Activated naive CD8-positive, alpha-beta T cell treated with anti-CD3 and anti-CD28 coated beads, Interleukin-2, amount 50 U/mL, for 24 hours (primary cell): Measurements from ENCODE around the gene SARS1.
"Not testable (repeated sequence)": the region's sequence is repeated elsewhere in the genome, so short reads cannot be mapped to it uniquely, and the experiment has no call there.

Source experiments
- ATAC-seq: fragments of 150-1000 bp; cut with Tn5 transposase; one replicate; pipeline ENCODE4 v1.10.0; 2021
- DNase-seq: peaks from one replicate; pipeline ENCODE4 v3.0.0; 2021
- H3K27ac Mint-ChIP-seq: one replicate; pipeline ENCODE4 v1.8.0; 2021; ENCODE audit warnings: mild to moderate bottlenecking, mixed read lengths
- H3K27me3 Mint-ChIP-seq: one replicate; pipeline ENCODE4 v1.8.0; 2021; ENCODE audit warnings: mixed read lengths
- H3K36me3 Mint-ChIP-seq: one replicate; pipeline ENCODE4 v1.8.0; 2021; ENCODE audit warnings: low read depth, mixed read lengths
- H3K4me1 Mint-ChIP-seq: one replicate; pipeline ENCODE4 v1.8.0; 2021; ENCODE audit warnings: mixed read lengths
- H3K4me3 Mint-ChIP-seq: one replicate; pipeline ENCODE4 v1.8.0; 2021; ENCODE audit warnings: mild to moderate bottlenecking, moderate library complexity, mixed read lengths
- H3K9me3 Mint-ChIP-seq: one replicate; pipeline ENCODE4 v1.8.0; 2021; ENCODE audit warnings: mixed read lengths

Gene SARS1

GRCh38 chr1:109213824-109214693 is at the start of gene SARS1:
SARS1 (plus strand) TSS chr1:109213918; CDS start chr1:109213993, 75 bp downstream.
- Mint-ChIP-seq H3K36me3 (peaks cover 37% of the 10 kb centered on the region), H3K4me3 (peak within 1 kb of the TSS; percentile 99), H3K4me1 (peaks cover 40% of the 10 kb centered on the region), H3K9me3 (no peaks in the 10 kb centered on the region), H3K27me3 (no peaks in the 10 kb centered on the region), H3K27ac (peak within 1 kb of the TSS; percentile 94)
- ATAC-seq (peak; percentile 89), DNase-seq (peak; percentile 90)

- peaks cover 2% of the 10 kb centered on the region for H3K36me3 Mint-ChIP-seq
- no peaks in the 10 kb centered on the region for H3K27me3 Mint-ChIP-seq
- ATAC-seq = no peak
- H3K4me3 Mint-ChIP-seq = no peak overlapping the region
- DNase-seq = no peak
- peaks cover 17% of the 10 kb centered on the region for H3K4me1 Mint-ChIP-seq
- no peak overlapping the region for H3K27ac Mint-ChIP-seq
- no peaks in the 10 kb centered on the region for H3K9me3 Mint-ChIP-seq
Measured at GRCh38 chr1:109164538-109164937, 49.2 kb upstream of the SARS1 start.

GRCh38 chr1:109167001-109167506 is 46.7 kb upstream of the SARS1 start:
- Mint-ChIP-seq H3K4me1 (peaks cover 10% of the 10 kb centered on the region), H3K27me3 (no peaks in the 10 kb centered on the region), H3K4me3 (no peak overlapping the region), H3K9me3 (no peaks in the 10 kb centered on the region), H3K36me3 (peaks cover 2% of the 10 kb centered on the region), H3K27ac (no peak overlapping the region)
- DNase-seq (no peak), ATAC-seq (no peak)

GRCh38 chr1:109170035-109170764 is 43.5 kb upstream of the SARS1 start:
- no peak overlapping the region for H3K4me3 Mint-ChIP-seq
- ATAC-seq = no peak
- H3K27me3 Mint-ChIP-seq = no peaks in the 10 kb centered on the region
- DNase-seq = no peak
- H3K27ac Mint-ChIP-seq = no peak overlapping the region
- no peaks in the 10 kb centered on the region for H3K9me3 Mint-ChIP-seq
- H3K36me3 Mint-ChIP-seq = peaks cover 2% of the 10 kb centered on the region
- H3K4me1 Mint-ChIP-seq = no peaks in the 10 kb centered on the region

- no peaks in the 10 kb centered on the region for H3K27me3 Mint-ChIP-seq
- no peaks in the 10 kb centered on the region for H3K4me1 Mint-ChIP-seq
- H3K9me3 Mint-ChIP-seq = no peaks in the 10 kb centered on the region
- DNase-seq (no peak), ATAC-seq (no peak)
- H3K27ac Mint-ChIP-seq = no peak overlapping the region
- H3K36me3 Mint-ChIP-seq = peaks cover 2% of the 10 kb centered on the region
- H3K4me3 Mint-ChIP-seq = no peak overlapping the region
Measured at GRCh38 chr1:109171646-109172045, 42.1 kb upstream of the SARS1 start.

- ATAC-seq, H3K4me1 Mint-ChIP-seq, H3K4me3 Mint-ChIP-seq, DNase-seq, H3K27me3 Mint-ChIP-seq, H3K9me3 Mint-ChIP-seq, H3K36me3 Mint-ChIP-seq, H3K27ac Mint-ChIP-seq: not testable (repeated sequence)
Measured at GRCh38 chr1:109176349-109176748, 37.4 kb upstream of the SARS1 start.

GRCh38 chr1:109180715-109181084 is 33.0 kb upstream of the SARS1 start:
- not testable (repeated sequence) for ATAC-seq, H3K9me3 Mint-ChIP-seq, H3K27me3 Mint-ChIP-seq, H3K27ac Mint-ChIP-seq, H3K4me1 Mint-ChIP-seq, DNase-seq, H3K4me3 Mint-ChIP-seq, H3K36me3 Mint-ChIP-seq

- H3K27ac Mint-ChIP-seq = no peak overlapping the region
- DNase-seq = no peak
- ATAC-seq = no peak
- no peaks in the 10 kb centered on the region for H3K4me1 Mint-ChIP-seq
- no peaks in the 10 kb centered on the region for H3K27me3 Mint-ChIP-seq
- no peak overlapping the region for H3K4me3 Mint-ChIP-seq
- H3K36me3 Mint-ChIP-seq = no peaks in the 10 kb centered on the region
- H3K9me3 Mint-ChIP-seq = no peaks in the 10 kb centered on the region
Measured at GRCh38 chr1:109181085-109181806, 32.5 kb upstream of the SARS1 start.

- Mint-ChIP-seq H3K36me3 (no peaks in the 10 kb centered on the region), H3K4me1 (no peaks in the 10 kb centered on the region), H3K27ac (no peak overlapping the region), H3K27me3 (no peaks in the 10 kb centered on the region), H3K9me3 (no peaks in the 10 kb centered on the region), H3K4me3 (no peak overlapping the region)
- DNase-seq (no peak), ATAC-seq (no peak)
Measured at GRCh38 chr1:109181807-109182163, 31.9 kb upstream of the SARS1 start.

GRCh38 chr1:109183058-109183738 is 30.5 kb upstream of the SARS1 start:
- DNase-seq (no peak), ATAC-seq (no peak)
- Mint-ChIP-seq H3K27ac (no peak overlapping the region), H3K36me3 (no peaks in the 10 kb centered on the region), H3K27me3 (no peaks in the 10 kb centered on the region), H3K4me3 (no peak overlapping the region), H3K4me1 (no peaks in the 10 kb centered on the region), H3K9me3 (no peaks in the 10 kb centered on the region)

GRCh38 chr1:109184687-109185086 is 29.0 kb upstream of the SARS1 start:
- no peaks in the 10 kb centered on the region for H3K36me3 Mint-ChIP-seq
- DNase-seq (no peak), ATAC-seq (no peak)
- H3K27ac Mint-ChIP-seq = no peak overlapping the region
- no peaks in the 10 kb centered on the region for H3K9me3 Mint-ChIP-seq
- H3K4me3 Mint-ChIP-seq = no peak overlapping the region
- H3K4me1 Mint-ChIP-seq = no peaks in the 10 kb centered on the region
- no peaks in the 10 kb centered on the region for H3K27me3 Mint-ChIP-seq

GRCh38 chr1:109185357-109185756 is 28.4 kb upstream of the SARS1 start:
- H3K27ac Mint-ChIP-seq = no peak overlapping the region
- no peak overlapping the region for H3K4me3 Mint-ChIP-seq
- H3K9me3 Mint-ChIP-seq = no peaks in the 10 kb centered on the region
- H3K36me3 Mint-ChIP-seq = no peaks in the 10 kb centered on the region
- no peaks in the 10 kb centered on the region for H3K27me3 Mint-ChIP-seq
- ATAC-seq = no peak
- no peak for DNase-seq
- H3K4me1 Mint-ChIP-seq = no peaks in the 10 kb centered on the region

- Mint-ChIP-seq H3K4me3 (no peak overlapping the region), H3K9me3 (no peaks in the 10 kb centered on the region), H3K4me1 (no peaks in the 10 kb centered on the region), H3K27me3 (no peaks in the 10 kb centered on the region), H3K27ac (no peak overlapping the region), H3K36me3 (no peaks in the 10 kb centered on the region)
- ATAC-seq (no peak), DNase-seq (no peak)
Measured at GRCh38 chr1:109185990-109186732, 27.6 kb upstream of the SARS1 start.

- no peaks in the 10 kb centered on the region for H3K36me3 Mint-ChIP-seq
- ATAC-seq = no peak
- no peak for DNase-seq
- H3K27ac Mint-ChIP-seq = no peak overlapping the region
- H3K27me3 Mint-ChIP-seq = no peaks in the 10 kb centered on the region
- no peaks in the 10 kb centered on the region for H3K9me3 Mint-ChIP-seq
- H3K4me1 Mint-ChIP-seq = no peaks in the 10 kb centered on the region
- H3K4me3 Mint-ChIP-seq = no peak overlapping the region
Measured at GRCh38 chr1:109186733-109187086, 27.0 kb upstream of the SARS1 start.
